EH (cell line): ENCODE measurements around the gene PCSK9.

ENCODE experiments used
- DNase-seq: peaks from one replicate; pipeline ENCODE4 v3.0.0-alpha.2; 2015; ENCODE audit warnings: low read depth

The PCSK9 gene

DNA sequence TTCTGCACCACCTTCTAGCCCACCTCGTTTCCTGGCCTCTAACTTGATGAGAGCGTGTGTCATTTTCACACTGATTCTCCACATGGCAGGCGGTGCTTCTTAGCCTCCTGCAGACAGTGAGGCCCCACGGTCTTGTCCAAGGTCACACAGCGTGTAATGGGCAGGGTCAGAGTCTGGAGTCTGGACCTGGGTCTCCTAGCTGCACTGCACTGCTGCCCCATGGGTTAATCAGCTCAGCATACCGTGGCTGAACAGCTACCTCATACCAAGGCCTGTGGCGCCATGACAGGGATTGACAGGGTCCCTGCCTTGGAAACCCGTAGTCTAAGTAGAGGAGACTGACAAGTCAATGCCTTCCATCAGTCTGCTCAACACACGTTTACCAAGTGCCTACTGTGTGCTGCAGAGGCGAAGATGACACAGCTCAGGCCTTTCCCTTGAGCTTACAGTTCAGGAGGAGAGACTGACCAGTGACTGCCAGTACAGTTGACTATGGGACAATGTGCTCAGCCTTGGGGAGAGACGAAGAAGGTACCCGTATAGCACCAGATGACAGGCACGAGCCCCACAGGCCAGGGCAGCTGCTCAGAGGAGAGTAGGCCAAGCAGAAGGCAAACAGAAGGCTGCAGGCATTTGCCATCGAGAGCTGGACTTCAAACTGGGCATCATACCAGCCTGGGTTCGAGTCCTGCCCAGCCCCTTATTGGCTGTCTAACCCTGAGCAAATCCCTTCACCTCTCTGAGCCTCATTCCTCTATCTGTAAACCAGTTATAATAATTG lies 5.5 kb downstream of the PCSK9 start:
- no peak for DNase-seq

DNA sequence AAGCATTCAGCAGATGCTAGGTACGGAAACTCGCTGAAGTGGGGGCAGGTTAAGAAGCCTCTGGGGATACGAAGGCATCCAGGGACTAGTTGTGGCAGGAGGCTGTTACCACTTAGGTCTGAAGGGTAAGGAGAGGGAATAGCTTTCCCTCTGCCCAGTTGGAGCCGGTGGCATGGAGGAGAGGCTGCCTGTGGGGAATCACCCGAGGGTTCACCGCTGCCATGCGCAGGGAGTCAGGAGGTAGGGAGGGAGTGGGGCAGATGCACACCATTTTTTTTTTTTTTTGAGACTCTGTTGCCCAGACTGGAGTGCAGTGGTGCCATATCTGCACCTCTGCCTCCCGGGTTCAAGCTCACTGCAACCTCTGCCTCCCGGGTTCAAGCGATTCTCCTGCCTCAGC lies 6.1 kb downstream of the PCSK9 start:
- DNase-seq: no peak

DNA sequence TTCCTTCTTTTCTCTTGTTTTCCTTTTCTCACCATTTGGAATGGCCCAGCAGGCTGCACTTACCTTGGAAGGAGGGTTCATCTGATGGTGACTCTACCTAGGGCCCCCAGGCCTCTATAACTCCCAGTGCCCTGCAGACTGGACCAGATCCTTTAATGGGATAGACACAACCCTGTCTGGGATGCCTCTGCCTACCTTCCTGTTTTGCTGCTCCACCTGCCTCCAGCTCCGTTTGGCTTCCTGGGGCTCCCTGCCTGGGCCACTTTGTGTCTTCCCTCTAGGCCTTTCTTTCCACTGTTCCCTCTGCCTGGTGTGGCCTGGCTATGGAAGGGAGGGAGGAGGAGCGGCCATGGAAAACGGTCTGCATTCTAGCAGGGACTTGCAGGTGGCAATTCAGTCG lies 7.5 kb downstream of the PCSK9 start:
- DNase-seq: no peak

DNA sequence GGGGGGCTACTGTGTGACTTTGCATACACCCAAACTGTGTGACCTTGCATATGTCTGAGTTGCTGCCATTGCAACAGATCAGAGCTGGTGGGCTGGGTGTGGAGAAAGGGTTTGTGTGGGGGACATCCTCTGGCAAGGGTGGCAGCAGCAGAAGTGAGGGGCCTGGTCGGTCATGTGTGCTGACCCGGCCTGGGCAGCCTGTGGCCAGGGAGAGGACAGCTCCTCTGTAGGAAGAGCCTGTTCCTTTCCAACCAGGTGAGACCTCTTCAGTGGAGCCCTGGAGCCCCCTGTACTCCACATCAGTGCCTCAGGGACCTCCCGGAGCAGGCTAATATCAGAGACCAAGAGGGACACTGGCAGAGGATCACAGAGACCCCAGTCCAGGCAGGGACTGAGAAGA lies 8.3 kb downstream of the PCSK9 start:
- DNase-seq: no peak

DNA sequence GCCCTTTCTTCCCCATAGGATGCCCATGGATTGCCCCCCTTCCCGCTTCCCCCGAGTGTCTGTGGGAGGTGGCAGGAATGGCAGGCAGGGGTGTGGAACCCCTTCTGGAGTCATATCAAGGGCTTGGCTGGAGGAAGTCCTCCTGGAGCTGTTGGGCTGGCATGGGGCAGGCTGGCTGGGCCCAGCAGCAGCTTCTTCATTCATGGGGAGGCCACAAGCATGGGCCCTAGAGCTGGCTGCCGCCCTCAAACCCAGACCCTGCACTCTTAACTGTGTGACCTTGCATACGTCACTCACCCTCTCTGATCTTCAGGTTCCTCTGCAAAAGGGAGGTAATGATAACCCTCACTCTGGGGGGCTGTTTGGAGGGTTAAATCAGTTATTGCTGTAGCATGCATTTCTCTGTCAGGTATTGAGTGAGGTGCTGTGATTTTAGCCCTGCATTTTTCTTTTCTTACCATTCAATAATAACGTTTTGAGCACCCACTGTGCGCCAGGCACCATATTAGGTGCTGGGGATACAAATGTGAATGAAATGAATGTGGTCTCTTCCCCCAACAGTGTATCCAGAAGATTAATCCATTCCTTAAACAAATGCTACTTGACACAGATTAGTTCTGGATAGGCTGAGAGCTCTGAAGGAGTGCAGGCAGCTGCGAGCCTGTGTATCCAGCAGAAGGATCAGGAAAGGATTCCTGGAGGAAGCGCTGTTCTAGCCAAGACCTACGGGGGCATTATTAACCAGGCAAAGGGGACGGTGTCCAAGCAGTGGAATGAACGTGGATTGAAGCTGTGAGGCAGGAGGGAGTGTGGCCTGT lies 9.3 kb downstream of the PCSK9 start:
- DNase-seq: no peak

DNA sequence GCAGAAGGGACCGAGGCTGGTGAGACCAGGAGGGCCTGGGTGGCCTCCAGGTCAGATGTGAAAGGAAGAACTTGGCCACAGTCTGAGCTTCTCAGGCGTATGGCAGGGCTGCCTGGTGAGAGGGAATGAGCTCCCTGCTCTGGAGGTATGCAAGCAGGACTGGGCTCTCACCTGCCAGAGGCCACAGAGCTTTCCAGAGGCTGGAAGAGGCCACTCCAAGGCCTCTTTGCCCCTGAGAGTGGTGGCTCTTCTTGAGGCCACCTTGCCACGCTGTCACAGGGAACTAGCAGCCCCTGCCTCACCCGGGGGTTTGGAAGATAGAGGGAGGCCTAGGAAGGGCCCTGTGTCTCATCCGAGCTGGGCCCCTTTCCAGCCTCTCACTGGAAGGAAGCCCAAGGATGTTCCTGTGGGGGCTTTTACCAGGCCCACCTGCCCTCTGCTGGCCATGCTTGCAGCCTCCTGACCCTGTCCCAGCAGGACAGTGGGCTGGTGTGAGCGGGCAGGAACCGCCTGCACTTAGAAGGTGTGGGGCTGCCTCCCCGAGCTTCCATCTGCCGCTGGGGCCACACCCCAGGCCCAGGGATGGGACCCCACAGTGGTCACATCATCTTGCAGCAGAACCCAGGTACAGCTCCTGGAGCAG lies 10.0 kb downstream of the PCSK9 start:
- no peak for DNase-seq

DNA sequence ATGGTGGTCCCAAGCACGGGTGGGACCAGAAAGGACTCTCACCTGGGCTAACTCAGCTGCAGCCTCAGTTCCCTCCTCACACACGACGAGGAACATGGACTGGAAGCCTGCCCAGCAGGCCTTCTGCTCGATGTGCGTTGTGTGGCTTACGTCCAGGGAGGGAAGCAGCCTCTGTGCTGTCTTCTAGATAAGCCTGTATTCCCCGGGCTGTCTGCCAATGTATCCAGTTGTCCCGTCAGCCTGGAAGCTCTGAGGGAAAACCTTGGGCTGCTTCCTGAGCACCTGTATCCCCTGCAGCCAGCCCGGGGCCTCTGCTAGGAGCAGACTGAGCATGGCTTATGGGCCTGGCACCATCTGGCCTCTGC lies 10.5 kb downstream of the PCSK9 start:
- DNase-seq: no peak

DNA sequence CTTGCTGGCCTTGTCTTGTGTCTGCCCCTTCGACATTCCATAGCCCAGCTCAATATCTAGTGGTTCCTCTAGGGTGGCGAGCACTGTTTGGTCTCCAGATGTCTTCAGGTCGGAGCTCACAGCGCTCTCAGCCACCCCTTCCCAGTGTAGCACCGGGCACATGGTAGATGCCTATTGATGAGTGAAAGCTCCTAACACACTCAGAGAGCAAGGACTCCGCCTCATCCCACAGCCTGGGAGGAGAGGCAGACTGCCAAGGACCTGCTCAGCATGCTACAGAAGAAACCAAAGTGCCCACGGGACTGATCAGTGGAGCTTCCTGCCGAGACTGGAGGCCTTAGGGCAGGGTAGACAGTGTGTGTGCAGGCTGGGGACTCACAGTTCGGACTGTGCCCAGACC lies 10.9 kb downstream of the PCSK9 start:
- DNase-seq: peak; percentile 55

DNA sequence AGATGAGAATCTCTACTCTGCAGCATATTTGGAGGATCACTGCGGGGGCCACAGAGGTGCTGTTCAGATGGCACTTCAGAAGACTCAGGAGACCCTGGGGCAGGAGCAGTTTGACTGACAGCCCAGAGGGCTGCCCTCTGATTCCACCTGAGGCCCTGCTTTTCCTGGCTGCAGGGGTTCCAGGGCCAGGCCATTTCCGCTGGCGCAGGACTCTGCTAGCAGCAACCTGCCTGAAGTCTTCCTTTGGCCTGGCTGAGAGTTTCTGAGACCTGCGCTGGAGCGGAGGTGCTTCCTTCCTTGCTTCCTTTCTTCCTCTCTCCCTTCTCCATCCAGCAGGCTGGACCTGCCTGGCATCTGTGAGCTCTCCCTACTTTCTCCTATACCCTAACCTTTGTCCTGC lies 11.8 kb downstream of the PCSK9 start:
- DNase-seq: no peak

DNA sequence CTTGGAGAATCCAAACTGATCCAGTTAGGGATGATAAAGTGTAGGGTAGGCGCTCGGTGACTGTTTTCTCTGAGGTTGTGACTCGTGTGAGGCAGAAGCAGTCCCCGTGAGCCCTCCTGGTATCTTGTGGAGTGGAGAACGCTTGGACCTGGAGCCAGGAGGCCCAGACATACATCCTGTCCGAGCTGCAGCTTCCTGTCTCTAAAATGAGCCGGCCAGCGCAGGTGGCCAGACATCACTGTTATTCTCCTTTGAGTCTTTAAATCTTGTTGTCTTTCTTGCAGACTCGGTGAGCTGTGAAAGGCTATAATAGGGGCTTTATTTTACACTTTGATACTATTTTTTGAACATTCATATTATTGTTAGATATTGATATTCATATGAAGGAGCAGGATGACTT lies 12.3 kb downstream of the PCSK9 start:
- DNase-seq: no peak

DNA sequence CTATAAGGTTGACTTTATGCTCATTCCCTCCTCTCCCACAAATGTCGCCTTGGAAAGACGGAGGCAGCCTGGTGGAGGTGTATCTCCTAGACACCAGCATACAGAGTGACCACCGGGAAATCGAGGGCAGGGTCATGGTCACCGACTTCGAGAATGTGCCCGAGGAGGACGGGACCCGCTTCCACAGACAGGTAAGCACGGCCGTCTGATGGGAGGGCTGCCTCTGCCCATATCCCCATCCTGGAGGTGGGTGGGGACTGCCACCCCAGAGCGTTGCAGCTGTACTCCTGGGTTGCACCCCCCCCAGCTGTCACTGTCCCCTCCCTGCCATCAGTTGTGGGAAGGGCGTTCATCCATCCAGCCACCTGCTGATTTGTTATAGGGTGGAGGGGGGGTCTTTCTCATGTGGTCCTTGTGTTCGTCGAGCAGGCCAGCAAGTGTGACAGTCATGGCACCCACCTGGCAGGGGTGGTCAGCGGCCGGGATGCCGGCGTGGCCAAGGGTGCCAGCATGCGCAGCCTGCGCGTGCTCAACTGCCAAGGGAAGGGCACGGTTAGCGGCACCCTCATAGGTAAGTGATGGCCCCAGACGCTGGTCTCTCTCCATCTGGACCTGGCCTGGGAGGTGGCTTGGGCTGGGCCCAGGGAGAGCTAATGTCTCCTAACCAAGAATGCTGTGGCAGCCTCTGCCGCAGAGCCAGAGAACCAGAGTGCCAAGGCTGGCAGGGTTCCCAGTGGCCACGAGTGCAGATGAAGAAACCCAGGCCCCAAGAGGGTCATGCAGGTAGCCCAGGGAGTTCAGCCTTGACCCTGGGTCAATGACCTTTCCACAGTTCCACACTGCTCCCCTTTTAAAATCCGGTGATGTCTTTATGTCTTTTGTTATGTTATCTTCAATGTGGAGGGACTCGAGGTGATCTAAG lies 13.1 kb downstream of the PCSK9 start:
- DNase-seq: no peak

DNA sequence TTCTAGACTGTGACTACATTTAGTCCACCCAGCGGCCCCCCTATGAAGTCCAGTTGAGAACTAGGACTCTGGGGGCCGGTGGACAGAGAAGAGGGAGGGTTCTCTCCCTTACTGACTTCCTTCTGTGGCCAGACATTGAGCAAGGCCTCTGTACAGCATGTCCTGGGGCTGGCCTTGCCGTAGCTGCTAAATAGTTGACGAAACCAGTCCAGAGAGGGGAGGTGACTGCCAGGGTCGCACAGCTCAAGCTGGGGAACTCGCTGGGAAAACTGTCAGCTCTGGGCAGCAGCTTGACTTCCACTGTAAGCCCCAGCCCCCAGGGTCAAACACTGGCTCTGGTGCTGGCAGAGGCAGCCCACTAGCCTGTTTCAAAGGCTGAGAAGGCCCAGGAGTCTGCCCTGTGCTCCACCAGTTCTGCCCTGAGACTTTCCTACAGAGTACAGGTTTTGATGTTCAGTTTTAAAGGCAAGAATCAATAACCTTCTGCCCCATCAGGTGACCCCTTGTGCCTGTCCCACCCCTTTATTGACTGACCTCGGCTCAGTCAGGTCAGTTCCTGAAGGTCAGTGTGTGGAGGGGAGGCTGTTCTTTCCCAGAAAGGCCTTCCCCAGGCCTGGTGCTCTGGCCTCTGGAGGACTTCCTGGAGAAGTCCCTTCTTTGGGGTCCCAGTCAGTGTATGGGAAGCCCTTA lies 14.1 kb downstream of the PCSK9 start:
- DNase-seq: no peak

DNA sequence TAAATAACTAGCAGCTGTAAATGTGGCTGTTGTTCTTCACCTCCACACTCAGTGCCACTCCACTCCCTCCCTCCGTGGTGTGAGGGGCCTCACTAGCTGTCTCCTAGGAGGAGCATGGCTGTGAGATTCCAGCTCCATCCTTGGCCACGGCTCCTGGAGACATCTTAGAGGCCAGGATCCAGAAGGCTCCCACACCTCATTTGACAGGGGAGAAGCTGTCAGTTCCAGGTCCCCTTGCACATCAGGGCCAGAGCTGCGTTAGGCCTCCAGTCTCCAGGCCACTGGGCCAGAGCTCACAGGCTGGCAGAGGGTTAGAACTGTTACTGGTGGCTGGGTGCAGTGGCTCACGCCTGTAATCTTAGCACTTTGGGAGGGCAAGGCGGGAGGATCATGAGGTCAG lies 15.0 kb downstream of the PCSK9 start:
- no peak for DNase-seq

DNA sequence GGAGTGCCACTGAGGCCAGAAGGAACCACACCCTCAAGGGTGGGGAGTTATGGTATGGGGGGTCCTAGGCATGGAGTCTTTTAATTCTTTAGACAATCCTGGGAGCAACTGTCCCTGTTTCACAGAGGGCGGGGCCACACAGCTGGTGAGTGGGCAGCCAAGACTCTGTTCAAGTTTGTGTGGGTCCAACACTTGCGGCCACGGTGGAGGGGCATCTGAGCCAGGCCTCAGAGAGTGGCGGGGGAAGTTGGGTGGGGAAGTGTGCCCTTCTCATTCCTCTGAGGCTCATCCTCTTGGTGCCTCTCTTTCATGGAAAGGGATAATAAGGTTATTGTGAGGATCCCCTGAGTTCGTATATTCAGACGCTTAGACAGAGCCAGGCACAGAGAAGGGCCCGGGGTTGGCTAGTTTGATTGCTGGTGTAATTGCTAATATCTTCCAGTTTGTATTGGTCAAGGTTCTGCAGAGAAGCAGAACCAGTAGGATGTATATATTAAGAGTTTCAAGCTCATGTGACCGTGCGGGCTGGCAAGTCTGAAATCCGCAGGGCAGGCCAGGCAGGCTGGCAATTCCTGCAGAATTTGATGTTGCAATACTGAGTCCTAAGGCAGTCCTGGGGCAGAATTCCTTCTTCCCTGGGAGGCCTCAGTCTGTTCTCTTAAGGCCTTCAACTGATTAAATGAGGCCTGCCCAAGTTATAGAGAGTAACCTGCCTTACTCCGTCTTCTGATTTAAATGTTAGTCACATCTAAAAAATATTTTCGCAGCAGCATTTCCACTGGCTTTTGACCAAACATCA lies 15.9 kb downstream of the PCSK9 start:
- peak; percentile 18 for DNase-seq

DNA sequence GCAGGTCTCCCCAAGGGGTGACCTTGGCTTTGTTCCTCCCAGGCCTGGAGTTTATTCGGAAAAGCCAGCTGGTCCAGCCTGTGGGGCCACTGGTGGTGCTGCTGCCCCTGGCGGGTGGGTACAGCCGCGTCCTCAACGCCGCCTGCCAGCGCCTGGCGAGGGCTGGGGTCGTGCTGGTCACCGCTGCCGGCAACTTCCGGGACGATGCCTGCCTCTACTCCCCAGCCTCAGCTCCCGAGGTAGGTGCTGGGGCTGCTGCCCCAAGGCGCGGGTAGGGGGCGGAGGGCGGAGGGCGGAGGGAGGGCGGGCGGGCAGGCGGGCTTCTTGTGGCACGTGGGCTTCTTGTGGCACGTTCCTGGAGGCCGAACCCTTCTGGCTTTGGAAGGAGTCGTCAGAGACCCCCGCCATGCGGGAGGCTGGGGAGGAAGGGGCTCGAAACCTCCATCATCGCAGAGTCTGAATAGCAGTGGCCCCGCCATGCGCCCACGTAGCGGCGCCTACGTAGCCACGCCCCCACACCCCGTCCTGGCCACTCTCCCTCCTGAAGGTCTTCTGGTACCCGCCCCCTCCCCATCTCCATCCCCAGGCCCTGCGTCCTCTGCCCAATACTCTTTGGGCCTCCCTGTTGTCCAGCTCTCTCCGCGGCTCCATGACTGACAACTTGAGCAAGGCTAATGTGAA lies 16.7 kb downstream of the PCSK9 start:
- no peak for DNase-seq

DNA sequence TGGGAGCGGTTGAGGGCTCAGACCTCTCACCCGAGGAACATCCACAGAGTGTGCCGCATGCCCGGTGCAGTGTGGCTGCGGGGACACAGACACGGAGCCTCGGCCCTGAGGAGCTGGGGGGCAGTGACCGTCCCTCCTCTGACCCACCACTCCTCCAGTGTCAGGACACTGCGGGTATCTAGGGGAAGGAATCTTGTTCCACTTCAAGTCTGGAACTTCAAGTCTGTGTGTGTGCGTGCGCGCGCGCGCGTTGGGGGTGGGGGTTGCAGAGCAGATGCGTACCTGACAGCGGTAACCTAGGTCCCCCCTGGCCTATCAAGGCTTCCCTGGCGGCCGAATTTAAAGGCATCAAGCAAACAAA lies 17.3 kb downstream of the PCSK9 start:
- DNase-seq: no peak

DNA sequence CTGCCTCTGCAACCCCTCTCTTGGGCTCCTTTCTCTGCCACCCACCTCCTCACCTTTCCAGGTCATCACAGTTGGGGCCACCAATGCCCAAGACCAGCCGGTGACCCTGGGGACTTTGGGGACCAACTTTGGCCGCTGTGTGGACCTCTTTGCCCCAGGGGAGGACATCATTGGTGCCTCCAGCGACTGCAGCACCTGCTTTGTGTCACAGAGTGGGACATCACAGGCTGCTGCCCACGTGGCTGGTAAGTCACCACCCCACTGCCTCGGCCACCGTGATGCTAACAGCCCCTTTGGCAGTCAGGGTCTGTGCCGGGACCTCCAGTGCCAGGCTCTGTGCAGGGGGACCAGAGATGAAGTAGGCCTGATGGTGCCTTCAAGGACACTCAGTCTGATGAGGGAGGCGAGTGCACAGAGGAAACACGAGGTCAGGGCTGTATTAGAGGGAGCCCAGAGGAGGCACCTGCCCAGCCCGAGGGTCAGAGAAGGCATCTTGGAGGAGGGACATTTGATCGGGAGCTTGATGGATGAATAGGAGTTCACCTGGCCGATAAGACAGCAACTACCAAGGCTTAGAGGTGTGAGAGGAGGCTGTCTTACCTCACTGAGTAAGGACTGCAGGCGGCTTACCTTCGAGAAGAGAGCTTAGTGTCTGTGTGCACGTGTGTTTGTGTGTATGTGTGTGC lies 18.1 kb downstream of the PCSK9 start:
- DNase-seq: no peak

DNA sequence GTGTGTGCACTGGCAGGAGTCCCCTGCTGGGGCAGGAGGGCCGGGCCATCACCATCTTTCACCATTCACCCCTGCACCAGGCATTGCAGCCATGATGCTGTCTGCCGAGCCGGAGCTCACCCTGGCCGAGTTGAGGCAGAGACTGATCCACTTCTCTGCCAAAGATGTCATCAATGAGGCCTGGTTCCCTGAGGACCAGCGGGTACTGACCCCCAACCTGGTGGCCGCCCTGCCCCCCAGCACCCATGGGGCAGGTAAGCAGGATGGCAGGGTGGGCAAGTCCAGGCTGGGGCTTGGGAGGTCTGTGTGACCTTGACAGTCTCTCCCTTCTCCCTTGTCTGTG lies 18.6 kb downstream of the PCSK9 start:
- no peak for DNase-seq

DNA sequence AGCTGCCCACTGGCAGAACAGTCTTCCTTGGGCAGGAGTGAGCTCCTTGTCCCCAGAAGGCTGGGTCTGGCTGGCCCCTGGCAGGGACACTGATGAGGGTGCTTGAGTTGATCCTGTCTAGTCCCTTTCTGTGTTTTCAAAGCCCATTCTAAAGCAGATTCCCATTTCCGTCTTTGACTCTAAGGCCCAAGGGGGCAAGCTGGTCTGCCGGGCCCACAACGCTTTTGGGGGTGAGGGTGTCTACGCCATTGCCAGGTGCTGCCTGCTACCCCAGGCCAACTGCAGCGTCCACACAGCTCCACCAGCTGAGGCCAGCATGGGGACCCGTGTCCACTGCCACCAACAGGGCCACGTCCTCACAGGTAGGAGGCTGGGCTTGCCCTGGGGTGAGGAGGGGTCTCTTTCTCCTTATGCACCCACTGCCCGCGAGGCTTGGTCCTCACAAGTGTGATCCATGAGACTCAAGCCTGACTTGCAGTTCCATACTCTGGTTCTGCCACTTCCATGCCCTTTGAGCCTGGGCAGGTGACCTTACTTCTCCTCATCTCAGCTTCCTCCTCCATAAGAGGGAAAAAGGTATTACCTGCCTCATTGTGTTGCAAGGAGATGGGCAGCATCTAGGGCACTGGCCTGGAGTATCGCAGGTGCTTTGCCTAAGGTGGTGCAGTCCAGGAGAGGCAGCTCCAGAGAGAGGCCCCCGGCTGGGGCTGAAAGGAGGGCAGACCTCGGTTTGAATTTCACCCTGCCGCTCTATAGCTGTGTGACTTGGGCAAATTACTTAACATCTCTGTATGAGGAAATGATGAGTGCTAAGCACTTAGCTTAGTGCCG lies 20.2 kb downstream of the PCSK9 start:
- DNase-seq: no peak
